Muscle of leg (tissue), 11 donors: Measurements from ENCODE around the gene CCDC81. TPM values are rescaled to one million over a fixed set of nuclear protein-coding genes. Genes with fewer than 3 reads are reported as not detected.

Experiments
- DNase-seq: peaks from one replicate; pipeline ENCODE4 v3.0.0; 2013
- H3K27ac ChIP-seq: one replicate; pipeline ENCODE4 v1.5.1; 2013; ENCODE audit warnings: mild to moderate bottlenecking, low read length, control low read depth
- H3K27me3 ChIP-seq: one replicate; pipeline ENCODE4 v1.6.1; 2013; ENCODE audit warnings: low read length; ENCODE audit not compliant: control insufficient read depth, insufficient read depth
- H3K36me3 ChIP-seq: one replicate; pipeline ENCODE4 v1.6.1; 2013; ENCODE audit warnings: low read length; ENCODE audit not compliant: control insufficient read depth, insufficient read depth
- H3K4me1 ChIP-seq: one replicate; pipeline ENCODE4 v1.6.1; 2013; ENCODE audit warnings: low read length; ENCODE audit not compliant: control insufficient read depth, insufficient read depth
- H3K4me3 ChIP-seq: one replicate; pipeline ENCODE4 v1.5.1; 2013; ENCODE audit warnings: low read length, control low read depth
- H3K9me3 ChIP-seq: replicated peaks from 2 replicates; pipeline ENCODE4 v1.6.1; 2013; ENCODE audit warnings: low read depth, low read length; ENCODE audit not compliant: control insufficient read depth
- WGBS: methylation state at CpG from one replicate; pipeline ENCODE4 v1.1.5; 2013; ENCODE audit warnings: missing lambda C conversion rate; ENCODE audit not compliant: insufficient coverage; 5-methylcytosine and 5-hydroxymethylcytosine counted together
- polyA plus RNA-seq, 8 donors: library from polyadenylated mRNA; unstranded; fragments of 120-200 nt; gene quantifications; one replicate each; pipeline versions ENCODE4 v1.2.1 to v1.2.3, GENCODE V29; 2013; ENCODE audit warnings: inconsistent platforms in 1 of 8, low replicate concordance in 1 of 8; ENCODE audit not compliant: insufficient read length in 8 of 8, insufficient read depth in 1 of 8
- total RNA-seq: library from RNA; stranded (reverse); fragments of 120-200 nt; gene quantifications from one replicate; pipeline ENCODE4 v1.2.4, GENCODE V29; 2013

CCDC81 gene
- total and polyA plus RNA-seq, 9 donors, result 0.45 to 1.3 (median 0.82) TPM

GRCh38 chr11:86386283-86386682, 11.6 kb downstream of the CCDC81 start:
- WGBS, result no CpG with 5 or more reads among the region's 2 CpGs
- peak; percentile 24 for DNase-seq
- no peaks in the 10 kb centered on the region for H3K27me3 ChIP-seq
- peaks cover 5% of the 10 kb centered on the region for H3K4me1 ChIP-seq
- no peaks in the 10 kb centered on the region for H3K36me3 ChIP-seq
- no peak overlapping the region for H3K4me3 ChIP-seq
- H3K27ac ChIP-seq, result no peak overlapping the region
- no peaks in the 10 kb centered on the region for H3K9me3 ChIP-seq

- Histone ChIP-seq H3K27ac (no peak overlapping the region), H3K4me1 (peaks cover 5% of the 10 kb centered on the region), H3K4me3 (no peak overlapping the region), H3K36me3 (no peaks in the 10 kb centered on the region), H3K27me3 (no peaks in the 10 kb centered on the region), H3K9me3 (no peaks in the 10 kb centered on the region)
- peak; percentile 49 for DNase-seq
- WGBS, result 40% methylated on average over 1 of the region's 2 CpGs
Measured at GRCh38 chr11:86386746-86387145, 12.1 kb downstream of the CCDC81 start.

GRCh38 chr11:86388198-86388597, 13.5 kb downstream of the CCDC81 start:
- Histone ChIP-seq H3K4me3 (no peak overlapping the region), H3K4me1 (peaks cover 5% of the 10 kb centered on the region), H3K27me3 (no peaks in the 10 kb centered on the region), H3K36me3 (no peaks in the 10 kb centered on the region), H3K27ac (no peak overlapping the region), H3K9me3 (no peaks in the 10 kb centered on the region)
- 56% methylated on average over 2 of the region's 4 CpGs for WGBS
- DNase-seq, result no peak

- WGBS, result 100% methylated on average over 2 of the region's 3 CpGs
- Histone ChIP-seq H3K4me3 (no peak overlapping the region), H3K27me3 (no peaks in the 10 kb centered on the region), H3K9me3 (no peaks in the 10 kb centered on the region), H3K36me3 (no peaks in the 10 kb centered on the region), H3K27ac (no peak overlapping the region), H3K4me1 (peaks cover 3% of the 10 kb centered on the region)
- DNase-seq, result no peak
Measured at GRCh38 chr11:86390487-86390886, 15.8 kb downstream of the CCDC81 start.

GRCh38 chr11:86395061-86395551, 20.4 kb downstream of the CCDC81 start:
- DNase-seq, result no peak
- H3K9me3 ChIP-seq, result no peaks in the 10 kb centered on the region
- H3K4me3 ChIP-seq, result no peak overlapping the region
- H3K27me3 ChIP-seq, result no peaks in the 10 kb centered on the region
- no peak overlapping the region for H3K27ac ChIP-seq
- H3K36me3 ChIP-seq, result no peaks in the 10 kb centered on the region
- WGBS, result 56% methylated on average over 4 of the region's 6 CpGs
- H3K4me1 ChIP-seq, result no peaks in the 10 kb centered on the region

GRCh38 chr11:86396396-86396795, 21.7 kb downstream of the CCDC81 start:
- no peak overlapping the region for H3K4me3 ChIP-seq
- no peaks in the 10 kb centered on the region for H3K27me3 ChIP-seq
- no peaks in the 10 kb centered on the region for H3K36me3 ChIP-seq
- no peaks in the 10 kb centered on the region for H3K9me3 ChIP-seq
- no peak for DNase-seq
- H3K4me1 ChIP-seq, result no peaks in the 10 kb centered on the region
- no CpG with 5 or more reads among the region's 2 CpGs for WGBS
- H3K27ac ChIP-seq, result no peak overlapping the region

GRCh38 chr11:86397351-86397750, 22.7 kb downstream of the CCDC81 start:
- no peaks in the 10 kb centered on the region for H3K27me3 ChIP-seq
- H3K36me3 ChIP-seq, result no peaks in the 10 kb centered on the region
- no peak for DNase-seq
- H3K27ac ChIP-seq, result no peak overlapping the region
- H3K9me3 ChIP-seq, result no peaks in the 10 kb centered on the region
- no peaks in the 10 kb centered on the region for H3K4me1 ChIP-seq
- no peak overlapping the region for H3K4me3 ChIP-seq

GRCh38 chr11:86398106-86398505, 23.4 kb downstream of the CCDC81 start:
- Histone ChIP-seq H3K9me3 (no peaks in the 10 kb centered on the region), H3K27ac (no peak overlapping the region), H3K4me1 (no peaks in the 10 kb centered on the region), H3K27me3 (no peaks in the 10 kb centered on the region), H3K4me3 (no peak overlapping the region), H3K36me3 (no peaks in the 10 kb centered on the region)
- DNase-seq, result no peak
- 95% methylated on average over 2 of the region's 3 CpGs for WGBS

GRCh38 chr11:86403458-86403857, 28.8 kb downstream of the CCDC81 start:
- DNase-seq, result peak; percentile 50
- H3K4me1 ChIP-seq, result no peaks in the 10 kb centered on the region
- WGBS, result 42% methylated on average over 1 of the region's 1 CpG

GRCh38 chr11:86408845-86409244, 34.2 kb downstream of the CCDC81 start:
- Histone ChIP-seq H3K9me3 (no peaks in the 10 kb centered on the region), H3K36me3 (no peaks in the 10 kb centered on the region), H3K27me3 (no peaks in the 10 kb centered on the region), H3K4me1 (no peaks in the 10 kb centered on the region), H3K4me3 (no peak overlapping the region), H3K27ac (no peak overlapping the region)
- DNase-seq, result no peak

More at GRCh38 chr11:86403458-86403857, 28.8 kb downstream of the CCDC81 start:
- no peaks in the 10 kb centered on the region for H3K9me3 ChIP-seq
- no peak overlapping the region for H3K27ac ChIP-seq
- no peak overlapping the region for H3K4me3 ChIP-seq
- no peaks in the 10 kb centered on the region for H3K27me3 ChIP-seq
- no peaks in the 10 kb centered on the region for H3K36me3 ChIP-seq

GRCh38 chr11:86414032-86414431, 39.3 kb downstream of the CCDC81 start:
- H3K36me3 ChIP-seq, result no peaks in the 10 kb centered on the region
- no peaks in the 10 kb centered on the region for H3K4me1 ChIP-seq
- DNase-seq, result no peak
- no peaks in the 10 kb centered on the region for H3K9me3 ChIP-seq
- H3K4me3 ChIP-seq, result no peak overlapping the region
- no peaks in the 10 kb centered on the region for H3K27me3 ChIP-seq
- H3K27ac ChIP-seq, result no peak overlapping the region
- WGBS, result no CpG with 5 or more reads among the region's 2 CpGs
